H9 (cell line): ENCODE measurements around the gene TMEM41A. TPM values are rescaled to one million over a fixed set of nuclear protein-coding genes. Genes with fewer than 3 reads are reported as not detected.

Experiments
- DNase-seq: peaks from one replicate; pipeline ENCODE4 v3.0.0-alpha.2; 2017
- H2AFZ ChIP-seq: one replicate; pipeline ENCODE4 v1.6.1; 2013; ENCODE audit warnings: mild to moderate bottlenecking, low read length, control low read depth, moderate library complexity
- H2AK5ac ChIP-seq: 2 replicates; pipeline ENCODE4 v1.6.1; 2013; ENCODE audit warnings: low read length, control low read depth, mixed read lengths; ENCODE audit not compliant: insufficient read length
- H2BK120ac ChIP-seq: one replicate; pipeline ENCODE4 v1.6.1; 2013; ENCODE audit warnings: low read depth, mild to moderate bottlenecking, low read length, control low read depth, inconsistent platforms; ENCODE audit not compliant: poor library complexity, severe bottlenecking
- H2BK12ac ChIP-seq: 2 replicates; pipeline ENCODE4 v1.6.1; 2013; ENCODE audit warnings: low read length, control low read depth, mixed read lengths, low read depth; ENCODE audit not compliant: insufficient read length
- H2BK15ac ChIP-seq: 2 replicates; pipeline ENCODE4 v1.6.1; 2013; ENCODE audit warnings: low read depth, low read length, control low read depth
- H2BK20ac ChIP-seq: one replicate; pipeline ENCODE4 v1.6.1; 2013; ENCODE audit warnings: low read depth, mild to moderate bottlenecking, low read length, control low read depth, inconsistent platforms; ENCODE audit not compliant: poor library complexity, severe bottlenecking
- H2BK5ac ChIP-seq: 2 replicates; pipeline ENCODE4 v1.6.1; 2013; ENCODE audit warnings: low read length, control low read depth, mixed read lengths; ENCODE audit not compliant: insufficient read length
- H3K14ac ChIP-seq: 2 replicates; pipeline ENCODE4 v1.6.1; 2013; ENCODE audit warnings: low read length, control low read depth; ENCODE audit not compliant: insufficient read depth
- H3K18ac ChIP-seq: 2 replicates; pipeline ENCODE4 v1.6.1; 2013; ENCODE audit warnings: low read depth, mild to moderate bottlenecking, mixed read lengths, low read length, control low read depth; ENCODE audit not compliant: insufficient read length
- H3K23ac ChIP-seq: 2 replicates; pipeline ENCODE4 v1.6.1; 2013; ENCODE audit warnings: low read length, control low read depth, mixed read lengths, low read depth; ENCODE audit not compliant: insufficient read length
- H3K23me2 ChIP-seq: 2 replicates; pipeline ENCODE4 v1.6.1; 2013; ENCODE audit warnings: low read depth, mild to moderate bottlenecking, mixed read lengths, low read length, control low read depth; ENCODE audit not compliant: insufficient read length, poor library complexity, severe bottlenecking
- H3K27ac ChIP-seq: 2 replicates; pipeline ENCODE4 v1.5.1; 2013; ENCODE audit warnings: low read length, control low read depth, mixed read lengths, low read depth; ENCODE audit not compliant: insufficient read length
- H3K27me3 ChIP-seq: 2 replicates; pipeline ENCODE4 v1.6.1; 2013; ENCODE audit warnings: low read length, control low read depth, inconsistent platforms; ENCODE audit not compliant: insufficient read depth
- H3K4ac ChIP-seq: 2 replicates; pipeline ENCODE4 v1.6.1; 2013; ENCODE audit warnings: low read depth, mild to moderate bottlenecking, control low read depth, inconsistent platforms, low read length, moderate library complexity
- H3K4me1 ChIP-seq: 2 replicates; pipeline ENCODE4 v1.6.1; 2013; ENCODE audit warnings: low read length, control low read depth, inconsistent platforms; ENCODE audit not compliant: insufficient read depth
- H3K4me2 ChIP-seq: 2 replicates; pipeline ENCODE4 v1.6.1; 2013; ENCODE audit warnings: low read length, control low read depth, mixed read lengths; ENCODE audit not compliant: insufficient read length, insufficient read depth
- H3K56ac ChIP-seq: 2 replicates; pipeline ENCODE4 v1.6.1; 2013; ENCODE audit warnings: low read depth, mild to moderate bottlenecking, mixed read lengths, low read length, control low read depth; ENCODE audit not compliant: insufficient read length
- H3K79me1 ChIP-seq: 2 replicates; pipeline ENCODE4 v1.6.1; 2013; ENCODE audit warnings: low read depth, mild to moderate bottlenecking, moderate library complexity, low read length, control low read depth, inconsistent platforms; ENCODE audit not compliant: insufficient read depth, poor library complexity, severe bottlenecking
- H3K79me2 ChIP-seq: 2 replicates; pipeline ENCODE4 v1.6.1; 2013; ENCODE audit warnings: low read length, control low read depth, inconsistent platforms; ENCODE audit not compliant: insufficient read depth
- H3K9ac ChIP-seq: 2 replicates; pipeline ENCODE4 v1.6.1; 2013; ENCODE audit warnings: low read length, control low read depth, mixed read lengths; ENCODE audit not compliant: insufficient read length; ENCODE audit errors: extremely low read depth
- H3K9me3 ChIP-seq: one replicate; pipeline ENCODE4 v1.6.1; 2013; ENCODE audit warnings: low read depth, low read length, inconsistent platforms; ENCODE audit not compliant: control insufficient read depth
- H3T11ph ChIP-seq: one replicate; pipeline ENCODE4 v1.6.1; 2013; ENCODE audit warnings: mild to moderate bottlenecking, low read length, control low read depth, inconsistent platforms
- H4K20me1 ChIP-seq: one replicate; pipeline ENCODE4 v1.6.1; 2013; ENCODE audit not compliant: control insufficient read depth, insufficient read length, insufficient read depth
- H4K5ac ChIP-seq: 2 replicates; pipeline ENCODE4 v1.6.1; 2013; ENCODE audit warnings: low read depth, mild to moderate bottlenecking, mixed read lengths, low read length, control low read depth; ENCODE audit not compliant: insufficient read length
- H4K8ac ChIP-seq: replicated peaks from 2 replicates; pipeline ENCODE4 v1.6.1; 2013; ENCODE audit warnings: low read length, control low read depth, mixed read lengths, low read depth; ENCODE audit not compliant: insufficient read length
- H4K91ac ChIP-seq: 2 replicates; pipeline ENCODE4 v1.6.1; 2013; ENCODE audit warnings: low read depth, mild to moderate bottlenecking, moderate library complexity, mixed read lengths, low read length, control low read depth; ENCODE audit not compliant: insufficient read length
- H3K27ac Mint-ChIP-seq, 3 experiments: 2 replicates in 2 of 3; 3 replicates in 1 of 3; pipeline ENCODE4 v1.8.0; 2020 to 2021; ENCODE audit warnings: mixed read lengths in 3 of 3, mild to moderate bottlenecking in 1 of 3, moderate library complexity in 1 of 3
- H3K27me3 Mint-ChIP-seq: 2 replicates; pipeline ENCODE4 v1.8.0; 2021; ENCODE audit warnings: low read depth, mild to moderate bottlenecking, moderate library complexity, mixed read lengths
- H3K36me3 Mint-ChIP-seq, 3 experiments: 2 replicates in 2 of 3; 3 replicates in 1 of 3; pipeline ENCODE4 v1.8.0; 2020 to 2021; ENCODE audit warnings: low read depth in 3 of 3, mixed read lengths in 3 of 3; ENCODE audit not compliant: insufficient read depth in 1 of 3
- H3K4me1 Mint-ChIP-seq, 2 experiments: 2 replicates each; pipeline ENCODE4 v1.8.0; 2020; ENCODE audit warnings: mixed read lengths in 2 of 2
- H3K4me3 Mint-ChIP-seq, 2 experiments: 2 replicates in 1 of 2; 3 replicates in 1 of 2; pipeline ENCODE4 v1.8.0; 2020 to 2021; ENCODE audit warnings: mild to moderate bottlenecking in 2 of 2, mixed read lengths in 2 of 2, moderate library complexity in 1 of 2
- H3K9me3 Mint-ChIP-seq, 2 experiments: 2 replicates in 1 of 2; 3 replicates in 1 of 2; pipeline ENCODE4 v1.8.0; 2020; ENCODE audit warnings: mild to moderate bottlenecking in 2 of 2, mixed read lengths in 2 of 2, moderate library complexity in 1 of 2
- WGBS: extraction: QIAGEN DNeasy Blood & Tissue Kit; methylation state at CpG from one replicate; pipeline ENCODE4 v1.1.7; 2013; ENCODE audit warnings: missing lambda C conversion rate, low lambda C conversion rate, mixed read lengths; ENCODE audit not compliant: insufficient read length; ENCODE audit errors: extremely low coverage; 5-methylcytosine and 5-hydroxymethylcytosine counted together
- total RNA-seq: library from RNA; stranded (reverse); gene quantifications from 2 replicates; pipeline ENCODE4 v1.2.1, GENCODE V29; 2021
- TF ChIP-seq, protein P1 (sequence below): fragments of 200-600 bp; sonication (generic); conservative IDR thresholded peaks from 3 replicates; pipeline ENCODE4 v1.8.0; 2021; ENCODE audit warnings: antibody characterized with exemption, mild to moderate bottlenecking

Gene TMEM41A
- total RNA-seq, 1 experiment from 2014 or later: 23.9 TPM

DNA sequence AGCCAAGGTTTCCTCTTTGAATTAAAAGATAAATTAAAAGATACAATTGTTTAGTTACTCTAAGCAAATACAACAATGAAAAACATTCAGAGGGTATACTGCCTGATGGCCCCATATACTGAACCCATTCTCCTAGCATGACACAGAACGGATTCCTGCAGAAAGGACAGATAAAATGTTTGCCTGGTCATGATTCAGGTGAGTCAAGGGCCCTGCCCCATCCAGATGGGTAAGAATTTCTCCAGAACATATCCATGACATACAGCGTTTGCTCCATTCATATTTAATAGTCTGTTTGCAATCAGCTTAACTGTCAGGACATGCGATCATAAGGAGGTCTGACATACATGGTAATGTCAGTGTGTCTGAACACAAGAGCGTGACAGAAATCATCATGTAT is 8.6 kb downstream of the TMEM41A start:
- Mint-ChIP-seq H3K36me3 (peaks cover 10 to 42% (median 26%) of the 10 kb centered on the region in 3 experiments), H3K4me3 (no peak overlapping the region), H3K27ac (no peak overlapping the region), H3K4me1 (no peaks in the 10 kb centered on the region), H3K9me3 (no peaks in the 10 kb centered on the region), H3K27me3 (no peaks in the 10 kb centered on the region)
- Histone ChIP-seq H4K5ac (no peak overlapping the region), H3K4me2 (no peak overlapping the region), H2BK20ac (no peak overlapping the region), H3K23ac (no peak overlapping the region), H3K23me2 (no peaks in the 10 kb centered on the region), H4K20me1 (no peaks in the 10 kb centered on the region), H2BK5ac (no peak overlapping the region), H3K56ac (no peak overlapping the region), H2BK15ac (no peak overlapping the region), H2BK120ac (no peak overlapping the region), H3K27ac (no peak overlapping the region), H2BK12ac (no peak overlapping the region), H3K27me3 (no peaks in the 10 kb centered on the region), H3T11ph (no peak overlapping the region), H2AFZ (no peak overlapping the region), H3K14ac (no peak overlapping the region), H3K79me2 (no peaks in the 10 kb centered on the region), H3K9ac (no peak overlapping the region), H3K4me1 (no peaks in the 10 kb centered on the region), H2AK5ac (no peak overlapping the region), H3K4ac (no peak overlapping the region), H4K8ac (no peak overlapping the region), H3K9me3 (no peaks in the 10 kb centered on the region), H4K91ac (no peak overlapping the region), H3K79me1 (no peaks in the 10 kb centered on the region), H3K18ac (no peak overlapping the region)
- no peak for DNase-seq
- no CpG with 5 or more reads among the region's 4 CpGs for WGBS
- TF ChIP-seq, protein P1, sequence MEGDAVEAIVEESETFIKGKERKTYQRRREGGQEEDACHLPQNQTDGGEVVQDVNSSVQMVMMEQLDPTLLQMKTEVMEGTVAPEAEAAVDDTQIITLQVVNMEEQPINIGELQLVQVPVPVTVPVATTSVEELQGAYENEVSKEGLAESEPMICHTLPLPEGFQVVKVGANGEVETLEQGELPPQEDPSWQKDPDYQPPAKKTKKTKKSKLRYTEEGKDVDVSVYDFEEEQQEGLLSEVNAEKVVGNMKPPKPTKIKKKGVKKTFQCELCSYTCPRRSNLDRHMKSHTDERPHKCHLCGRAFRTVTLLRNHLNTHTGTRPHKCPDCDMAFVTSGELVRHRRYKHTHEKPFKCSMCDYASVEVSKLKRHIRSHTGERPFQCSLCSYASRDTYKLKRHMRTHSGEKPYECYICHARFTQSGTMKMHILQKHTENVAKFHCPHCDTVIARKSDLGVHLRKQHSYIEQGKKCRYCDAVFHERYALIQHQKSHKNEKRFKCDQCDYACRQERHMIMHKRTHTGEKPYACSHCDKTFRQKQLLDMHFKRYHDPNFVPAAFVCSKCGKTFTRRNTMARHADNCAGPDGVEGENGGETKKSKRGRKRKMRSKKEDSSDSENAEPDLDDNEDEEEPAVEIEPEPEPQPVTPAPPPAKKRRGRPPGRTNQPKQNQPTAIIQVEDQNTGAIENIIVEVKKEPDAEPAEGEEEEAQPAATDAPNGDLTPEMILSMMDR: no peak
